WTC11 (cell line): ENCODE results near the gene FAM163A. TPM values are rescaled to one million over a fixed set of nuclear protein-coding genes. Genes with fewer than 3 reads are reported as not detected.

Source experiments
- ATAC-seq: fragments of 200-7000 bp; cut with Tn5 transposase; 2 replicates; pipeline ENCODE4 v1.10.0; 2021; ENCODE audit warnings: mild to moderate bottlenecking, moderate library complexity
- CTCF ChIA-PET: fragments of 300-600 bp; sonication (Branson Sonifier 250); formaldehyde crosslinking; loops from one replicate; lab custom pipeline; 2021; ENCODE audit warnings: antibody characterized with exemption; lab: Charles Lee
- POLR2A ChIA-PET: fragments of 350-600 bp; sonication (Branson Sonifier 250); formaldehyde crosslinking; loops from one replicate; lab custom pipeline; 2021; ENCODE audit warnings: antibody characterized with exemption; lab: Charles Lee
- DNase-seq: peaks from one replicate; pipeline ENCODE4 v3.0.0; 2021; ENCODE audit warnings: low spot score
- H3K27ac Mint-ChIP-seq: 2 replicates; pipeline ENCODE4 v1.8.0; 2021; ENCODE audit warnings: mixed read lengths
- H3K27me3 Mint-ChIP-seq: 2 replicates; pipeline ENCODE4 v1.8.0; 2021; ENCODE audit warnings: low read depth, mild to moderate bottlenecking, moderate library complexity, mixed read lengths
- H3K36me3 Mint-ChIP-seq: 2 replicates; pipeline ENCODE4 v1.8.0; 2021; ENCODE audit warnings: mixed read lengths
- H3K4me1 Mint-ChIP-seq: 2 replicates; pipeline ENCODE4 v1.8.0; 2022; ENCODE audit warnings: mixed read lengths
- H3K4me3 Mint-ChIP-seq: 2 replicates; pipeline ENCODE4 v1.8.0; 2021; ENCODE audit warnings: mild to moderate bottlenecking, moderate library complexity, mixed read lengths
- H3K9me3 Mint-ChIP-seq: 2 replicates; pipeline ENCODE4 v1.8.0; 2021; ENCODE audit warnings: mixed read lengths
- ARID4B ChIP-seq: sonication (generic); formaldehyde crosslinking; IDR thresholded peaks from 2 replicates; pipeline ENCODE4 v1.8.0; 2023; ENCODE audit warnings: missing genetic modification reagents, mild to moderate bottlenecking, borderline replicate concordance
- ATF1 ChIP-seq: sonication (generic); formaldehyde crosslinking; IDR thresholded peaks from 2 replicates; pipeline ENCODE4 v1.8.1; 2023; ENCODE audit warnings: mild to moderate bottlenecking, moderate library complexity, missing genetic modification reagents
- ATF2 ChIP-seq: sonication (generic); formaldehyde crosslinking; IDR thresholded peaks from 2 replicates; pipeline ENCODE4 v1.8.1; 2022; ENCODE audit warnings: low read depth, missing genetic modification reagents, borderline replicate concordance
- CTCF ChIP-seq: fragments of 200-600 bp; IDR thresholded peaks from 2 replicates; pipeline ENCODE4 v1.8.0; 2022; ENCODE audit warnings: antibody characterized with exemption
- ESRRA ChIP-seq: sonication (generic); formaldehyde crosslinking; IDR thresholded peaks from 2 replicates; pipeline ENCODE4 v1.8.1; 2022; ENCODE audit warnings: mild to moderate bottlenecking, missing genetic modification reagents, borderline replicate concordance
- MYBL2 ChIP-seq: sonication (generic); formaldehyde crosslinking; IDR thresholded peaks from 2 replicates; pipeline ENCODE4 v1.8.1; 2023; ENCODE audit warnings: mild to moderate bottlenecking, moderate library complexity, missing genetic modification reagents
- NFE2L1 ChIP-seq: sonication (generic); formaldehyde crosslinking; IDR thresholded peaks from 2 replicates; pipeline ENCODE4 v1.8.1; 2023; ENCODE audit warnings: missing genetic modification reagents
- PRDM15 ChIP-seq: sonication (generic); formaldehyde crosslinking; IDR thresholded peaks from 2 replicates; pipeline ENCODE4 v1.8.0; 2022; ENCODE audit warnings: missing genetic modification reagents
- TCF7 ChIP-seq: sonication (generic); formaldehyde crosslinking; IDR thresholded peaks from 2 replicates; pipeline ENCODE4 v1.8.0; 2022; ENCODE audit warnings: mild to moderate bottlenecking, low read depth, missing genetic modification reagents, moderate library complexity
- TEAD1 ChIP-seq: sonication (generic); formaldehyde crosslinking; IDR thresholded peaks from 2 replicates; pipeline ENCODE4 v1.8.0; 2022; ENCODE audit warnings: mild to moderate bottlenecking, missing genetic modification reagents
- TEAD4 ChIP-seq: sonication (generic); formaldehyde crosslinking; IDR thresholded peaks from 2 replicates; pipeline ENCODE4 v1.8.0; 2022; ENCODE audit warnings: mild to moderate bottlenecking, missing genetic modification reagents
- ZNF121 ChIP-seq: sonication (generic); formaldehyde crosslinking; IDR thresholded peaks from 2 replicates; pipeline ENCODE4 v1.8.0; 2023; ENCODE audit warnings: missing genetic modification reagents
- ZNF232 ChIP-seq: sonication (generic); formaldehyde crosslinking; IDR thresholded peaks from 2 replicates; pipeline ENCODE4 v1.8.0; 2022; ENCODE audit warnings: mild to moderate bottlenecking, missing genetic modification reagents
- ZNF317 ChIP-seq: sonication (generic); formaldehyde crosslinking; IDR thresholded peaks from 2 replicates; pipeline ENCODE4 v1.8.1; 2023; ENCODE audit warnings: low read depth, mild to moderate bottlenecking, moderate library complexity, missing genetic modification reagents, borderline replicate concordance
- total RNA-seq: library from RNA; stranded (reverse); gene quantifications from 3 replicates; pipeline ENCODE4 v1.2.3, GENCODE V29; 2021
- TF ChIP-seq, protein P1 (sequence below): sonication (generic); formaldehyde crosslinking; IDR thresholded peaks from 2 replicates; pipeline ENCODE4 v1.8.1; 2023; ENCODE audit warnings: mild to moderate bottlenecking, missing genetic modification reagents, borderline replicate concordance

FAM163A gene
- total RNA-seq, 1 experiment from 2014 or later = 0.07 TPM

DNA sequence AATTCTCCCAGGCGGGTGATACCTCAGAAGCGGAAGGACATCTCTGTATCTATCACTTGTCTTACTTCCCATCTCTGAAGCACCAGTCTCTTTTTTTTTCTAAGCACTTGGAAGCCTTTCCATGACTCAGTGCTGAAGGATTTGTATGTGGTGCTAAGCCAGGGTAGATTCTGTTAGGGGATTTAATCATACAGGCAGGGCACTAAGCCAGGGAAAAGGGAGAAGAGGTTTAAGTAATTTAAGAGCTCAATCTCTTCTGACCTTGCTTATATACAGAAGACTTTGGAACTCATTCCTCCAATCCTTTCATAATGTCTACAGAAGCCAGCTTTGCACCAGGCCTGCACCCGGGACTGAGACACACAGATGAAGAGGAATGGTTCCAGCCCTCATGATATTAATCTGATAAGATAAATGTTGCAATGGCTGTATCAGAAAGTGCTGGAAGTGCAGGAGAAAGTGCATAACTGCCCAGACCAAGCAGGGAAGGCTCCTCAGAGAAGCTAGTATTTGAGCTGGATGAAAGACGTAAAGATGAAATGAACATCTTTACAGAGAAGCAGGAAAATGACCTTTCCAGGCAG is 11.0 kb downstream of the FAM163A start (continued):
- TF ChIP-seq, protein P1, sequence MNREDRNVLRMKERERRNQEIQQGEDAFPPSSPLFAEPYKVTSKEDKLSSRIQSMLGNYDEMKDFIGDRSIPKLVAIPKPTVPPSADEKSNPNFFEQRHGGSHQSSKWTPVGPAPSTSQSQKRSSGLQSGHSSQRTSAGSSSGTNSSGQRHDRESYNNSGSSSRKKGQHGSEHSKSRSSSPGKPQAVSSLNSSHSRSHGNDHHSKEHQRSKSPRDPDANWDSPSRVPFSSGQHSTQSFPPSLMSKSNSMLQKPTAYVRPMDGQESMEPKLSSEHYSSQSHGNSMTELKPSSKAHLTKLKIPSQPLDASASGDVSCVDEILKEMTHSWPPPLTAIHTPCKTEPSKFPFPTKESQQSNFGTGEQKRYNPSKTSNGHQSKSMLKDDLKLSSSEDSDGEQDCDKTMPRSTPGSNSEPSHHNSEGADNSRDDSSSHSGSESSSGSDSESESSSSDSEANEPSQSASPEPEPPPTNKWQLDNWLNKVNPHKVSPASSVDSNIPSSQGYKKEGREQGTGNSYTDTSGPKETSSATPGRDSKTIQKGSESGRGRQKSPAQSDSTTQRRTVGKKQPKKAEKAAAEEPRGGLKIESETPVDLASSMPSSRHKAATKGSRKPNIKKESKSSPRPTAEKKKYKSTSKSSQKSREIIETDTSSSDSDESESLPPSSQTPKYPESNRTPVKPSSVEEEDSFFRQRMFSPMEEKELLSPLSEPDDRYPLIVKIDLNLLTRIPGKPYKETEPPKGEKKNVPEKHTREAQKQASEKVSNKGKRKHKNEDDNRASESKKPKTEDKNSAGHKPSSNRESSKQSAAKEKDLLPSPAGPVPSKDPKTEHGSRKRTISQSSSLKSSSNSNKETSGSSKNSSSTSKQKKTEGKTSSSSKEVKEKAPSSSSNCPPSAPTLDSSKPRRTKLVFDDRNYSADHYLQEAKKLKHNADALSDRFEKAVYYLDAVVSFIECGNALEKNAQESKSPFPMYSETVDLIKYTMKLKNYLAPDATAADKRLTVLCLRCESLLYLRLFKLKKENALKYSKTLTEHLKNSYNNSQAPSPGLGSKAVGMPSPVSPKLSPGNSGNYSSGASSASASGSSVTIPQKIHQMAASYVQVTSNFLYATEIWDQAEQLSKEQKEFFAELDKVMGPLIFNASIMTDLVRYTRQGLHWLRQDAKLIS (CRISPR knock-in tag) = no peak
- TF ChIP-seq ESRRA = no peak

DNA sequence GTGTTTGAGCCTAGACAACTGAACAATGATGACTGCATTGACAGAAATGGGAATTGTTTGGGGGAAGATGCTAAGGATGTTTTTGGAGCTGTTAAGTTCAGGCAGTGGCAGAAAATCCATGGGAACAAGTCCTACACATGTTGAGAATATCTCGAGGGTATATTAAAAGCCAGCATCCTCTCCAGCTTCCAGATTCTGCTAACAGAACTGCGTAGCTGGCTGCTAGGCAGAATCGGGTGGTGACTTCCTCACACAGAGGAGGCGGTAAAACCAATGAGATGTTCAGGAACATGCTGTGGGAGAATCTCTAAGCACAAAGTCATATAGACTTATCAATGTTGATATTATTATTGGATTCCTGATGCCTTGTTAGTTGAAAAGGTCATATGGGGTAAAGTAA is 14.8 kb downstream of the FAM163A start:
- CTCF ChIA-PET = interaction anchor here (1.0 kb wide), 1 partner anchor 57 kb away, joined by 6 read pairs; no protein-coding TSS in a partner anchor
- POLR2A ChIA-PET = no interaction called here

GRCh38 chr1:179760521-179760920 is 17.4 kb downstream of the FAM163A start:
- DNase-seq (no peak), ATAC-seq (no peak)
- Mint-ChIP-seq H3K36me3 (peaks cover 10% of the 10 kb centered on the region), H3K9me3 (peaks cover 16% of the 10 kb centered on the region), H3K27me3 (peaks cover 2% of the 10 kb centered on the region), H3K4me3 (no peak overlapping the region), H3K4me1 (peaks cover 12% of the 10 kb centered on the region; the same call in 1 of the 2 replicates), H3K27ac (no peak overlapping the region)
- ChIA-PET CTCF (interaction anchor here (2.6 to 3.3 kb wide), 2 partner anchors 49 to 54 kb away, joined by 12 to 20 read pairs; no protein-coding TSS in a partner anchor), POLR2A (no interaction called here)
- TF ChIP-seq ATF1 (CRISPR knock-in tag) (no peak), MYBL2 (no peak), ARID4B (CRISPR knock-in tag) (no peak), ZNF232 (CRISPR knock-in tag) (no peak), NFE2L1 (CRISPR knock-in tag) (no peak), PRDM15 (CRISPR knock-in tag) (no peak), ZNF121 (CRISPR knock-in tag) (no peak), ATF2 (CRISPR knock-in tag) (no peak), TCF7 (CRISPR knock-in tag) (no peak), TEAD1 (CRISPR knock-in tag) (no peak), TEAD4 (CRISPR knock-in tag) (no peak)

More for the DNA sequence above, 14.8 kb downstream of the FAM163A start:
- no peak for TF ChIP-seq CTCF
- TF ChIP-seq ZNF317 = no peak
- no peak overlapping the region for H3K27ac Mint-ChIP-seq
- no peak overlapping the region for H3K4me3 Mint-ChIP-seq
- H3K4me1 Mint-ChIP-seq = peaks cover 12% of the 10 kb centered on the region; the same call in 1 of the 2 replicates
- DNase-seq (no peak), ATAC-seq (no peak)
- peaks cover 2% of the 10 kb centered on the region; the same call in 1 of the 2 replicates for H3K36me3 Mint-ChIP-seq
- H3K9me3 Mint-ChIP-seq = peaks cover 4% of the 10 kb centered on the region
- H3K27me3 Mint-ChIP-seq = peaks cover 3% of the 10 kb centered on the region; the same call in 1 of the 2 replicates
